Measurements from ENCODE around the gene ZNF79.

Gene ZNF79

GRCh38 chr9:127489471-127490115, 65.4 kb downstream of the ZNF79 start:
- in situ Hi-C loops (cut with HindIII; ENCODE audit: low sequenced_read_pairs) = no loop called here
- DNase-seq (ENCODE audit: low read depth) = no peak
- TF ChIP-seq CTCF (IDR thresholded peaks at IDR 0.05; ENCODE audit: low read depth, low read length, missing control alignments) = no peak
- H3K4me3 ChIP-seq (ENCODE audit: low read depth, low read length) = no peak overlapping the region

- in situ Hi-C loops (cut with HindIII; ENCODE audit: low sequenced_read_pairs) = no loop called here
- H3K4me3 ChIP-seq (ENCODE audit: low read depth, low read length) = no peak overlapping the region
- DNase-seq (ENCODE audit: low read depth) = no peak
- no peak for TF ChIP-seq CTCF (IDR thresholded peaks at IDR 0.05; ENCODE audit: low read depth, low read length, missing control alignments)
Measured at GRCh38 chr9:127490535-127491230, 66.5 kb downstream of the ZNF79 start.

- TF ChIP-seq CTCF (IDR thresholded peaks at IDR 0.05; ENCODE audit: low read depth, low read length, missing control alignments) = no peak
- no peak for DNase-seq (ENCODE audit: low read depth)
- in situ Hi-C loops (cut with HindIII; ENCODE audit: low sequenced_read_pairs) = no loop called here
- no peak overlapping the region for H3K4me3 ChIP-seq (ENCODE audit: low read depth, low read length)
Measured at GRCh38 chr9:127491516-127491915, 67.3 kb downstream of the ZNF79 start.

- DNase-seq (ENCODE audit: low read depth) = no peak
- in situ Hi-C loops (cut with HindIII; ENCODE audit: low sequenced_read_pairs) = no loop called here
- H3K4me3 ChIP-seq (ENCODE audit: low read depth, low read length) = no peak overlapping the region
- no peak for TF ChIP-seq CTCF (IDR thresholded peaks at IDR 0.05; ENCODE audit: low read depth, low read length, missing control alignments)
Measured at GRCh38 chr9:127492616-127493015, 68.4 kb downstream of the ZNF79 start.

GRCh38 chr9:127493592-127494303, 69.6 kb downstream of the ZNF79 start:
- H3K4me3 ChIP-seq (ENCODE audit: low read depth, low read length) = no peak overlapping the region
- no peak for DNase-seq (ENCODE audit: low read depth)
- no peak for TF ChIP-seq CTCF (IDR thresholded peaks at IDR 0.05; ENCODE audit: low read depth, low read length, missing control alignments)
- in situ Hi-C loops (cut with HindIII; ENCODE audit: low sequenced_read_pairs) = no loop called here

- H3K4me3 ChIP-seq (ENCODE audit: low read depth, low read length) = no peak overlapping the region
- no peak for DNase-seq (ENCODE audit: low read depth)
- in situ Hi-C loops (cut with HindIII; ENCODE audit: low sequenced_read_pairs) = no loop called here
- no peak for TF ChIP-seq CTCF (IDR thresholded peaks at IDR 0.05; ENCODE audit: low read depth, low read length, missing control alignments)
Measured at GRCh38 chr9:127494304-127494702, 70.1 kb downstream of the ZNF79 start.
